GM12874 (cell line): ENCODE results near the gene BBS9.

Source experiments
- TF ChIP-seq, protein P1 (sequence below): IDR thresholded peaks from 2 replicates; pipeline ENCODE4 v1.5.1; 2011; ENCODE audit warnings: low read depth, mild to moderate bottlenecking, control low read depth, low read length, moderate library complexity; ENCODE audit not compliant: insufficient read depth

Gene BBS9

DNA sequence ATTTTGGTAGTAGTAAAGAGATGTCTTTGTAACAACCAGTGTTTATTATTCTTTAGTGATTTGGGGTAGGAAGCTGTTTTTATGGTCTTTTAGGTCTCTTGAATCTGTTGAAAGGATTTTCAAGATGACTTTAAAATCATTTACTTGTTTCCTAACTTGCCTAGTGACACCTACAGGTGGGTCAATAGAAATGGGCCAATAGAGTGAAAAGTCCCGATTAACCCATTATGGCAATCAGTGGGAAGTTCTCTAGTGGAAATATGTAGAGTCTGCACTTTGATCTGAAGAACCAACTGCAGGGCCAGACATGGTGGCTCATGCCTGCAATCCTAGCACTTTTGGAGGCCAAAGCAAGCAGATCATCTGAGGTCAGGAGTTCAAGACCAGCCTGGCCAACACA lies 401.3 kb downstream of the BBS9 start:
- TF ChIP-seq, protein P1, sequence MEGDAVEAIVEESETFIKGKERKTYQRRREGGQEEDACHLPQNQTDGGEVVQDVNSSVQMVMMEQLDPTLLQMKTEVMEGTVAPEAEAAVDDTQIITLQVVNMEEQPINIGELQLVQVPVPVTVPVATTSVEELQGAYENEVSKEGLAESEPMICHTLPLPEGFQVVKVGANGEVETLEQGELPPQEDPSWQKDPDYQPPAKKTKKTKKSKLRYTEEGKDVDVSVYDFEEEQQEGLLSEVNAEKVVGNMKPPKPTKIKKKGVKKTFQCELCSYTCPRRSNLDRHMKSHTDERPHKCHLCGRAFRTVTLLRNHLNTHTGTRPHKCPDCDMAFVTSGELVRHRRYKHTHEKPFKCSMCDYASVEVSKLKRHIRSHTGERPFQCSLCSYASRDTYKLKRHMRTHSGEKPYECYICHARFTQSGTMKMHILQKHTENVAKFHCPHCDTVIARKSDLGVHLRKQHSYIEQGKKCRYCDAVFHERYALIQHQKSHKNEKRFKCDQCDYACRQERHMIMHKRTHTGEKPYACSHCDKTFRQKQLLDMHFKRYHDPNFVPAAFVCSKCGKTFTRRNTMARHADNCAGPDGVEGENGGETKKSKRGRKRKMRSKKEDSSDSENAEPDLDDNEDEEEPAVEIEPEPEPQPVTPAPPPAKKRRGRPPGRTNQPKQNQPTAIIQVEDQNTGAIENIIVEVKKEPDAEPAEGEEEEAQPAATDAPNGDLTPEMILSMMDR, result no peak

DNA sequence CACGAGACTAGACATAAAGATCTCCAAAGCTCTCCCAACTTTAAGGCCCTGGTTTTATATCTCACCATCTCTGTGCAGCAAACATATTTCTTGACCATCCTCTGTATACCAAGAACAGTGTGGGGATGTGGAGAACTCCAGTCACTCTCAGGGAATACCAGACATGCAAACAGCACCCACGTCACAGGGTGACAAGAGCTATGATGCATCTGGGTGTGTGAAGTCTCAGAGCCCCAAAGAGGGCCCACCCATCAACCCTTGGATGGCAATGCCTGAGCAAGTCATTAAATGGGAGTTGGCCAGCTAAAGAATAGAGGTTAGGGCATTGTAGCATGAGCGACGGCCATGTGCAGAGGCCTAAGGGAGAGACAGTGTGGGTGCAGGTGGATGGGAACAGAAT lies 402.5 kb downstream of the BBS9 start:
- TF ChIP-seq, protein P1, result no peak

DNA sequence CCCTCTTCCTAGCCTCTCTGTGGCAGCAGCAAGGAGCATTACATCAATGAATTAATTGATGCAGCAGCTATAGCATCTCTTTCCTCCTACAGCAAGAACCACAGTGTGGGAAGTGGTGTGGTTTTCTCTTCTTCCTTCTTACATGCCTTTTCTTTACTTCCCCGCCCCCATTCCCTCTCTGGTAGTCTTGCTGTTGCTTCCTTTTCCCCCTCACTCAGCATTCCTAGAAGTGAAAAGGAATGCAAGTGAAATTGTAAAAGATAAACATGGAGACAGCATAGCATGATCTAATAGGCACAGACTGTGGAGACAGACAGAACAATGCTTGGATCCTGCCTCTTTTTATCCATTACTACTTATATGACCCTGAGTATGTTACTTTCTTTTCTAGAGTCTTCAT lies 405.5 kb downstream of the BBS9 start:
- TF ChIP-seq, protein P1, result no peak

DNA sequence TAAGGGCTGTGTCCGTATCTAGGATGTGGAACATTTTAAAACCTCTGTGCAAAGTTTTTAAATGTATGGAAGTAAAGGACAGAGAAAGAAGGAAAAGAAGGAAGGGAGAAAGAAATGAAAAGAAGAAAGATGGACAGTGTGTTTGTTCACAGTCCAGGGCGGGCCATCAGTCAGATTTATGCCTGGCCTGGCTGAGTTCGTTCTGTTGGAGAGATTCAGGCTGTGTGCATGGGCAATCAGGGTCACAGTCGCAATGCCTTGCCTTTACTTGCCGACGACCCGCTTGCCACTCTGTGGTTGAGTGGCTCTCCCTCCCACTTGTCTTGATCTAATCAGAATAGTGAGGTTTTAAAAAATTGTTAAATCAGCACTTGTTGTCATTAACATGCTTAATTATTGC lies 406.6 kb downstream of the BBS9 start:
- TF ChIP-seq, protein P1, result no peak

GRCh38 chr7:33536398-33537103 lies 407.2 kb downstream of the BBS9 start:
- TF ChIP-seq, protein P1, result no peak

DNA sequence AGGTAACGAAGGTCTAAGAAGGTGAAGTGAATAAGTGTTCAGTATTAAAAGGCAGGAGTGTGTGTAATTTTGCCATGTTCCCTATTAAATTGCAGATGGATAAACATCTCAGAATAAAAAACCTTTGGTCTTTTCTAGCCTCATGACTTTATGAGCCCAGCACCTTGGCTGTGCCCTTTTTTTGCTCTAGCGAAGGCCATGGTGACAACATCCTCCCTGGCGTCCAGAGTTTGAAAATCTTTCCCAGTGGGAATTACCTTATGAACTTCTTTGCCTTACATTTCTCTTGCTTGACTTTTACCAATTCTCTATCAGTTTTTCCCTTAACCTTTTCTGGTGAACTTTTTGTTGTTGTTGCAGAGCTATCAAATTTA lies 407.7 kb downstream of the BBS9 start:
- TF ChIP-seq, protein P1, result no peak

DNA sequence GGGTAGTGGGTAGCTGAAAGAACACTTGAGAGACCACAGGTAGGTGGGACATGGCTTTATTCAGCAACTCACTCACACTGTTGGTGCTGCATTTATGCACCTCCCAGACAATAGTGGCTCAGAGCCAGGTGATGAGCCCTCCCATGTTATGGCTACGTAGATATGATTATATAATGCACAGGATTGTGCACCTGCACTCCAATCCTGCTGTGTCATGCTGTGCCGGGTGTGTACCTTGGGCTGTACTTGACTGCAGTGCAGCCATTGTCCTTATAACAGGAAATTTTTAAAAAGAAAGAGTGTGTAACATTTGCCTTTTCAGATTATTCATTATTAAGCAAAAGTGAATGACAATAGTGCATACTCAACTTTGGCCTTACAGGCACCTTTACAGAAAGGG lies 409.8 kb downstream of the BBS9 start:
- TF ChIP-seq, protein P1, result no peak
